Lung (tissue), 12 donors: ENCODE results near the gene AP1M2. TPM values are rescaled to one million over a fixed set of nuclear protein-coding genes. Genes with fewer than 3 reads are reported as not detected.

Experiments used
- ATAC-seq: fragments of 200-7000 bp; cut with Tn5 transposase; one replicate; pipeline ENCODE4 v1.9.1; 2020; ENCODE audit warnings: moderate number of reproducible peaks; ENCODE audit not compliant: insufficient read depth, low FRiP score
- DNase-seq, 3 donors: peaks; one replicate each; pipeline ENCODE4 v3.0.0-alpha.2; 2013 to 2017
- H3K27ac ChIP-seq, 2 donors: one replicate each; pipeline ENCODE4 v1.5.1; 2013; ENCODE audit warnings: mild to moderate bottlenecking in 2 of 2, moderate library complexity in 2 of 2, control low read depth in 1 of 2, inconsistent platforms in 1 of 2, low read depth in 1 of 2, low read length in 1 of 2
- H3K27me3 ChIP-seq, 3 donors: one replicate each; pipeline ENCODE4 v1.5.1; 2013; ENCODE audit warnings: low read length in 2 of 3; ENCODE audit not compliant: control insufficient read depth in 3 of 3, insufficient read depth in 3 of 3
- H3K36me3 ChIP-seq, 4 donors: one replicate each; pipeline ENCODE4 v1.5.1; 2013; ENCODE audit warnings: low read length in 4 of 4, mild to moderate bottlenecking in 1 of 4, moderate library complexity in 1 of 4; ENCODE audit not compliant: control insufficient read depth in 4 of 4, insufficient read depth in 4 of 4
- H3K4me1 ChIP-seq, 5 donors: one replicate each; pipeline ENCODE4 v1.5.1; 2013; ENCODE audit warnings: low read length in 5 of 5, mild to moderate bottlenecking in 2 of 5, moderate library complexity in 1 of 5; ENCODE audit not compliant: control insufficient read depth in 5 of 5, insufficient read depth in 5 of 5
- H3K4me3 ChIP-seq: one replicate; pipeline ENCODE4 v1.5.1; 2013; ENCODE audit warnings: mild to moderate bottlenecking, control low read depth, moderate library complexity
- H3K9ac ChIP-seq, 2 donors: one replicate each; pipeline ENCODE4 v1.5.1; 2013; ENCODE audit warnings: low read length in 2 of 2, control low read depth in 1 of 2; ENCODE audit not compliant: insufficient read depth in 1 of 2
- H3K9me3 ChIP-seq, 4 donors: one replicate each; pipeline ENCODE4 v1.5.1; 2013; ENCODE audit warnings: low read length in 3 of 4, mild to moderate bottlenecking in 1 of 4, moderate library complexity in 1 of 4; ENCODE audit not compliant: control insufficient read depth in 4 of 4, insufficient read depth in 3 of 4
- WGBS, 2 donors: extraction: QIAGEN DNeasy Blood & Tissue Kit; methylation state at CpG; one replicate each; pipeline ENCODE4 v1.1.7; 2013; 5-methylcytosine and 5-hydroxymethylcytosine counted together
- polyA plus RNA-seq, 2 donors: library from polyadenylated mRNA; stranded (reverse); fragments of 200-250 nt; gene quantifications; one replicate each; pipeline ENCODE4 v1.2.1, GENCODE V29; 2013
- total RNA-seq, 2 donors: library from RNA; depleted of rRNA in 1 of 2; stranded (reverse); fragments of >200 nt in 1 of 2; gene quantifications; one replicate each; pipeline ENCODE4 v1.2.1, GENCODE V29; 2014 to 2021
- TF ChIP-seq, protein P1 (sequence below): IDR thresholded peaks from 2 replicates; pipeline ENCODE4 v1.5.1; 2012; ENCODE audit warnings: mild to moderate bottlenecking; ENCODE audit errors: control extremely low read depth, extremely low read depth
- donor health status: control.
- donor health status: control.
- donor health status: Bipolar disorder and iron deficiency.
- donor health status: healthy.
- donor health status: DM: yes; HTN: yes; CAD: no.

Gene AP1M2
- total and polyA plus RNA-seq, 4 donors, result 31.6 to 70.9 (median 48.9) TPM

DNA sequence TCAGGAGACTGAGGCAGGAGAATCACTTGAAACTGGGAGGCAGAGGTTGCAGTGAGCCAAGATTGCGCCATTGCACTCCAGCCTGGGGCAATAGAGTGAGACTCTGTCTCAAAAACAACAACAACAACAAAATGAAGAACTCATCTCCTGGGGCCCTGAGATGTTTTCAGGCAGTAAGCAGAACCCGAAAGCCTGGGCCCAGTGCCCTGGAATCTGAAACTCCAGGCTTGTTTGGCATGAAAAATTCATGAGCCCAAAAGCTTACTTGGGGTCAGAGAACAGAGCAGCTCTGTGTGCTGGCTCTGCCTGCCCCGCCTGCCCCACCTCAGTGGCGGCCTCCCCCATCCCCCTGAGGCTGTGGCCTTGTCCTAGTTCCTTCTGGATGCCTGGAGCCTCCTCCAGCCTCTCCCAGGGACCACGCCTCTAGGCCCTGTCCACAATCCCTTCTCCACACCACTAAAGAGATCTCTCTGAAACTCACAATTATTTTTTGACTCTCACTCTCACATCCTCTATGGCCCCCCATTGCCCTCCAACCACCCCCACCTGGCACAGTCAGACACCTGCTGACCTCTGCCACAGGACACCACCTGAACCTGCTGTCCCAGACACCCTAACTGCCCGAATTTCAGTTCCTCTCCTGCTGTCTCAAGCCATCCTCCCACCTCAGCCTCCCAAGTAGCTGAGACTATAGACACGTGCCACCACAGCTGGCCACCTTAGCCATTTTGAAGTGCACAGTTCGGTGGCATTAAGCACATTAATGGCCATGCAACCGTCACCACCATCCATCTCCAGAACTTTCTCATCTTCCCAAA lies 6.9 kb upstream of the AP1M2 start:
- ATAC-seq, result no peak
- H3K9me3 ChIP-seq, result no peaks in the 10 kb centered on the region
- no peak overlapping the region for H3K4me3 ChIP-seq
- H3K27me3 ChIP-seq, result no peaks in the 10 kb centered on the region
- H3K9ac ChIP-seq, result no peak overlapping the region
- H3K36me3 ChIP-seq, result no peaks in the 10 kb centered on the region
- TF ChIP-seq, protein P1, sequence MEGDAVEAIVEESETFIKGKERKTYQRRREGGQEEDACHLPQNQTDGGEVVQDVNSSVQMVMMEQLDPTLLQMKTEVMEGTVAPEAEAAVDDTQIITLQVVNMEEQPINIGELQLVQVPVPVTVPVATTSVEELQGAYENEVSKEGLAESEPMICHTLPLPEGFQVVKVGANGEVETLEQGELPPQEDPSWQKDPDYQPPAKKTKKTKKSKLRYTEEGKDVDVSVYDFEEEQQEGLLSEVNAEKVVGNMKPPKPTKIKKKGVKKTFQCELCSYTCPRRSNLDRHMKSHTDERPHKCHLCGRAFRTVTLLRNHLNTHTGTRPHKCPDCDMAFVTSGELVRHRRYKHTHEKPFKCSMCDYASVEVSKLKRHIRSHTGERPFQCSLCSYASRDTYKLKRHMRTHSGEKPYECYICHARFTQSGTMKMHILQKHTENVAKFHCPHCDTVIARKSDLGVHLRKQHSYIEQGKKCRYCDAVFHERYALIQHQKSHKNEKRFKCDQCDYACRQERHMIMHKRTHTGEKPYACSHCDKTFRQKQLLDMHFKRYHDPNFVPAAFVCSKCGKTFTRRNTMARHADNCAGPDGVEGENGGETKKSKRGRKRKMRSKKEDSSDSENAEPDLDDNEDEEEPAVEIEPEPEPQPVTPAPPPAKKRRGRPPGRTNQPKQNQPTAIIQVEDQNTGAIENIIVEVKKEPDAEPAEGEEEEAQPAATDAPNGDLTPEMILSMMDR, result no peak
- H3K4me1 ChIP-seq, result peaks cover 0 to 11% (median 0%) of the 10 kb centered on the region in 5 donors
- 69 to 77% methylated on average over 9 of the region's 9 CpGs for WGBS, 2 donors
- DNase-seq, result no peak
- H3K27ac ChIP-seq, result peak overlapping the region in 1 of 2 donors; percentile 4

GRCh38 chr19:10593148-10593547 lies 6.0 kb upstream of the AP1M2 start:
- H3K4me3 ChIP-seq, result no peak overlapping the region
- no peak for ATAC-seq
- DNase-seq, result no peak
- no peak overlapping the region for H3K27ac ChIP-seq
- H3K4me1 ChIP-seq, result peaks cover 0 to 11% (median 0%) of the 10 kb centered on the region in 5 donors
- no peaks in the 10 kb centered on the region for H3K9me3 ChIP-seq
- no peak overlapping the region for H3K9ac ChIP-seq
- TF ChIP-seq, protein P1, result no peak
- no peaks in the 10 kb centered on the region for H3K36me3 ChIP-seq
- H3K27me3 ChIP-seq, result peaks cover 0 to under 1% (median 0%) of the 10 kb centered on the region in 3 donors
- WGBS, 2 donors, result 96% methylated on average over 7 of the region's 7 CpGs

- H3K4me1 ChIP-seq, result peaks cover 0 to 2% (median 0%) of the 10 kb centered on the region in 5 donors
- DNase-seq (no peak), ATAC-seq (no peak)
- H3K9ac ChIP-seq, result no peak overlapping the region
- peaks cover 0 to 15% (median 10%) of the 10 kb centered on the region in 3 donors for H3K27me3 ChIP-seq
- H3K4me3 ChIP-seq, result no peak overlapping the region
- no peaks in the 10 kb centered on the region for H3K36me3 ChIP-seq
- no peaks in the 10 kb centered on the region for H3K9me3 ChIP-seq
- TF ChIP-seq, protein P1, result no peak
- WGBS, 2 donors, result 95 to 96% methylated on average over 2 of the region's 2 CpGs
- H3K27ac ChIP-seq, result no peak overlapping the region
Measured at GRCh38 chr19:10587839-10588150, 683 bp upstream of the AP1M2 start.
